K562 (cell line): ENCODE data around the gene PRKCE. TPM values are rescaled to one million over a fixed set of nuclear protein-coding genes. Genes with fewer than 3 reads are reported as not detected.

ENCODE experiments used
- ATAC-seq: fragments of 200-7000 bp; cut with Tn5 transposase; 3 replicates; pipeline ENCODE4 v1.9.1; 2020; ENCODE audit warnings: moderate library complexity
- BruUV-seq: library from RNA; stranded (reverse); fragments of 400-500 nt; replicated peaks from 2 replicates; lab custom pipeline; 2021; lab: Mats Ljungman, UMichigan
- CTCF ChIA-PET: fragments of 300-600 bp; formaldehyde crosslinking; extraction: SDS; loops from one replicate; lab custom pipeline; 2021; ENCODE audit warnings: low intra/inter-chr PET ratio; lab: Yijun Ruan, JAX
- POLR2A ChIA-PET: fragments of 300-600, 350-650 bp; sonication (Branson Sonifier 250); formaldehyde crosslinking; extraction: SDS; loops from one replicate; lab custom pipeline; 2021; ENCODE audit warnings: antibody characterized with exemption, inconsistent platforms; lab: Yijun Ruan, JAX
- DNase-seq, 4 experiments: peaks; one replicate each; pipeline versions ENCODE4 v3.0.0 to v3.0.0-alpha.2; 2011 to 2018; ENCODE audit warnings: low spot score in 3 of 4, mixed read lengths in 3 of 4; ENCODE audit errors: extremely low read depth in 1 of 4
- FAIRE-seq: peaks from 2 replicates; lab custom pipeline; 2011; peaks lifted over from hg19 to GRCh38; lab: Jason Lieb, UNC
- H2AFZ ChIP-seq: 2 replicates; pipeline ENCODE4 v1.6.0; 2011; ENCODE audit warnings: low read depth, low read length, control low read depth, inconsistent platforms
- H3K27ac ChIP-seq: fragments of 200-600 bp; 3 replicates; pipeline ENCODE4 v1.8.0; 2011; ENCODE audit warnings: low read depth, mild to moderate bottlenecking, control low read depth, inconsistent platforms, low read length, moderate library complexity, mixed read lengths; ENCODE audit errors: extremely low read depth
- H3K27me3 ChIP-seq, 2 experiments: fragments of 300-600 bp in 1 of 2; 2 replicates in 1 of 2; 3 replicates in 1 of 2; pipeline versions ENCODE4 v1.6.0 to v1.8.0; 2011; ENCODE audit warnings: inconsistent platforms in 2 of 2, low read length in 2 of 2, mild to moderate bottlenecking in 1 of 2, mixed read lengths in 1 of 2, moderate library complexity in 1 of 2; ENCODE audit not compliant: control insufficient read depth in 2 of 2, insufficient read depth in 2 of 2
- H3K36me3 ChIP-seq: fragments of 300-600 bp; 3 replicates; pipeline ENCODE4 v1.8.0; 2011; ENCODE audit warnings: mild to moderate bottlenecking, low read length, inconsistent platforms; ENCODE audit not compliant: control insufficient read depth, insufficient read depth
- H3K4me1 ChIP-seq, 2 experiments: fragments of 200-600 bp in 1 of 2; replicated peaks in 1 of 2; 2 replicates in 1 of 2; 3 replicates in 1 of 2; pipeline versions ENCODE4 v1.5.1 to v1.8.0; 2011; ENCODE audit warnings: inconsistent platforms in 2 of 2, low read length in 2 of 2, mild to moderate bottlenecking in 1 of 2, mixed read lengths in 1 of 2, moderate library complexity in 1 of 2; ENCODE audit not compliant: control insufficient read depth in 2 of 2, insufficient read depth in 2 of 2
- H3K4me2 ChIP-seq: 2 replicates; pipeline ENCODE4 v1.6.1; 2011; ENCODE audit warnings: low read length, control low read depth, inconsistent platforms, mixed read lengths; ENCODE audit not compliant: insufficient read depth
- H3K4me3 ChIP-seq: fragments of 200-600 bp; sonication (generic), shearing (Covaris generic); 2 replicates; pipeline ENCODE4 v1.5.1; 2016; ENCODE audit warnings: control low read depth, inconsistent platforms
- H3K79me2 ChIP-seq: fragments of 200-600 bp; 3 replicates; pipeline ENCODE4 v1.8.0; 2011; ENCODE audit warnings: low read length, inconsistent platforms; ENCODE audit not compliant: control insufficient read depth, insufficient read depth
- H3K9ac ChIP-seq, 2 experiments: 2 replicates each; pipeline versions ENCODE4 v1.6.0 to v1.6.1; 2011; ENCODE audit warnings: low read depth in 2 of 2, low read length in 2 of 2, control low read depth in 1 of 2, inconsistent platforms in 1 of 2, mild to moderate bottlenecking in 1 of 2, mixed read lengths in 1 of 2; ENCODE audit not compliant: insufficient read depth in 1 of 2
- H3K9me1 ChIP-seq: one replicate; pipeline ENCODE4 v1.6.0; 2011; ENCODE audit warnings: inconsistent platforms, mild to moderate bottlenecking, low read length, moderate library complexity; ENCODE audit not compliant: control insufficient read depth, insufficient read depth
- H3K9me3 ChIP-seq: replicated peaks from 2 replicates; pipeline ENCODE4 v1.5.1; 2011; ENCODE audit warnings: low read depth, low read length, inconsistent platforms; ENCODE audit not compliant: control insufficient read depth, insufficient read depth
- H4K20me1 ChIP-seq: replicated peaks from 2 replicates; pipeline ENCODE4 v1.6.1; 2011; ENCODE audit warnings: low read length, inconsistent platforms, mixed read lengths; ENCODE audit not compliant: control insufficient read depth, insufficient read depth
- BDP1 ChIP-seq: IDR thresholded peaks from 3 replicates; pipeline ENCODE4 v1.6.1; 2011; ENCODE audit not compliant: insufficient read length, insufficient read depth
- NFIC ChIP-seq: fragments of 450-650 bp; IDR thresholded peaks from 2 replicates; pipeline ENCODE4 v1.6.1; 2017; ENCODE audit warnings: mild to moderate bottlenecking, inconsistent platforms
- NFIX ChIP-seq: fragments of 250-450 bp; sonication (Bioruptor Pico); IDR thresholded peaks from 2 replicates; pipeline ENCODE4 v1.4.0; 2020; ENCODE audit warnings: low read depth, mild to moderate bottlenecking, moderate library complexity
- NR2C2 ChIP-seq, 2 experiments: fragments of 200-800 bp in 1 of 2; sonication (Bioruptor generic) in 1 of 2; sonication (generic) in 1 of 2; formaldehyde crosslinking in 1 of 2; IDR thresholded peaks; 2 replicates each; pipeline versions ENCODE4 v1.6.1 to v1.8.0; 2016 to 2022; ENCODE audit warnings: mild to moderate bottlenecking in 1 of 2, missing compliant biosample characterization in 1 of 2, missing genetic modification characterization in 1 of 2, missing genetic modification reagents in 1 of 2
- NR2F6 ChIP-seq: fragments of 450-650 bp; formaldehyde crosslinking; IDR thresholded peaks from 2 replicates; pipeline ENCODE4 v1.4.0; 2020; ENCODE audit warnings: mild to moderate bottlenecking
- SREBF1 ChIP-seq: fragments of 150-350 bp; IDR thresholded peaks from 2 replicates; pipeline ENCODE4 v1.6.1; 2014; ENCODE audit warnings: antibody characterized with exemption, low read depth, low read length, borderline replicate concordance
- ZFP36 ChIP-seq: fragments of 150-350 bp; IDR thresholded peaks from 2 replicates; pipeline ENCODE4 v1.6.1; 2018; ENCODE audit warnings: low read length, low read depth; ENCODE audit not compliant: partially characterized antibody
- ZNF518B ChIP-seq: fragments of 250-450 bp; sonication (Bioruptor Pico); IDR thresholded peaks from 2 replicates; pipeline ENCODE4 v1.5.0; 2021; ENCODE audit warnings: mild to moderate bottlenecking, moderate library complexity
- ZNF766 ChIP-seq: fragments of 200-800 bp; sonication (Bioruptor generic); conservative IDR thresholded peaks from 2 replicates; pipeline ENCODE4 v1.6.1; 2016; ENCODE audit warnings: missing genetic modification characterization, missing compliant biosample characterization
- WGBS: fragments of 100-300 bp; shearing (Covaris generic); methylation state at CpG from one replicate; pipeline ENCODE4 v1.1.6; 2016; ENCODE audit warnings: low coverage, mixed read lengths; ENCODE audit not compliant: insufficient coverage; ENCODE audit errors: missing lambda C conversion rate; 5-methylcytosine and 5-hydroxymethylcytosine counted together
- in situ Hi-C: fragments of 300-500 bp; cut with MboI; formaldehyde crosslinking; loops from 4 replicates; pipeline ENCODE4 v1.15.0; 2018; ENCODE audit warnings: inconsistent platforms, mixed read lengths
- intact Hi-C: fragments of 100-400 bp; cut with micrococcal nuclease; formaldehyde crosslinking; loops from 2 replicates; pipeline ENCODE4 v1.14.2; 2022
- polyA plus RNA-seq, 8 experiments: library from polyadenylated mRNA; depleted of rRNA in 4 of 8; stranded (reverse) in 5 of 8; unstranded in 3 of 8; fragments of >200 nt; fragmentation: Nextera tagmentation in 2 of 8; fragmentation: Illumina TruSeq in 1 of 8; extraction: Ambion mirVana in 2 of 8; extraction: Trizol in 1 of 8; gene quantifications; 2 replicates each; pipeline versions ENCODE4 v1.2.1 to v1.2.3, GENCODE V29; 2011 to 2014; ENCODE audit warnings: inconsistent platforms in 1 of 8, missing spikeins in 1 of 8
- total RNA-seq, 7 experiments: library from RNA; depleted of rRNA in 6 of 7; stranded (reverse); fragments of >200 nt in 6 of 7; fragmentation: Illumina TruSeq in 2 of 7; extraction: Trizol in 2 of 7; gene quantifications; 2 replicates each; pipeline versions ENCODE4 v1.2.1 to v1.2.3, GENCODE V29; 2011 to 2021; ENCODE audit warnings: low replicate concordance in 1 of 7

Gene PRKCE
- total and polyA plus RNA-seq, 9 of the 15 experiments (the other 6 are each of a cell fraction or from before 2014, with no cell fraction given) = 0.06 to 1.0 (median 0.22) TPM; not detected in 1

- Histone ChIP-seq H2AFZ (no peak overlapping the region), H3K4me3 (no peak overlapping the region), H3K9ac (no peak overlapping the region), H3K4me1 (no peaks in the 10 kb centered on the region), H3K36me3 (no peaks in the 10 kb centered on the region), H3K4me2 (no peak overlapping the region), H3K9me1 (no peaks in the 10 kb centered on the region), H4K20me1 (no peaks in the 10 kb centered on the region; the same call in 1 of the 2 replicates), H3K27ac (no peak overlapping the region), H3K27me3 (peaks cover 18 to 46% of the 10 kb centered on the region in 2 experiments), H3K9me3 (no peaks in the 10 kb centered on the region), H3K79me2 (no peaks in the 10 kb centered on the region)
- BruUV-seq = no TSS peak
- DNase-seq (peak in 1 of 4 experiments; percentile 21), FAIRE-seq (no peak), ATAC-seq (no peak)
- intact Hi-C loops = no loop called here
- POLR2A ChIA-PET = interaction anchor here (0.6 to 0.8 kb wide), 2 partner anchors 17 to 95 kb away, joined by 3 to 4 read pairs; no protein-coding TSS in a partner anchor
- CTCF ChIA-PET = no interaction called here
- WGBS = 3% methylated on average over 3 of the region's 3 CpGs
- in situ Hi-C loops = no loop called here
- TF ChIP-seq NFIC (peak; percentile 95), SREBF1 (no peak), NFIX (CRISPR knock-in tag) (peak; percentile 75)
Measured at GRCh38 chr2:45898819-45899218, 247.3 kb downstream of the PRKCE start.

GRCh38 chr2:45899926-45900325, 248.5 kb downstream of the PRKCE start:
- Histone ChIP-seq H3K79me2 (no peaks in the 10 kb centered on the region), H3K4me1 (no peaks in the 10 kb centered on the region), H3K9me1 (no peaks in the 10 kb centered on the region), H3K36me3 (no peaks in the 10 kb centered on the region), H2AFZ (no peak overlapping the region), H3K27ac (no peak overlapping the region), H4K20me1 (no peaks in the 10 kb centered on the region; the same call in 1 of the 2 replicates), H3K4me3 (no peak overlapping the region), H3K9me3 (no peaks in the 10 kb centered on the region), H3K9ac (no peak overlapping the region), H3K4me2 (no peak overlapping the region), H3K27me3 (peaks cover 18 to 44% of the 10 kb centered on the region in 2 experiments)
- in situ Hi-C loops = no loop called here
- DNase-seq = no peak
- no peak for FAIRE-seq
- CTCF ChIA-PET = no interaction called here
- ATAC-seq = no peak
- POLR2A ChIA-PET = no interaction called here
- intact Hi-C loops = no loop called here
- 0% methylated on average over 5 of the region's 5 CpGs for WGBS
- no TSS peak for BruUV-seq
- TF ChIP-seq ZFP36 (no peak), NR2C2 (CRISPR knock-in tag; IDR thresholded peaks at IDR 0.05) (no peak), NR2C2 (tag; IDR thresholded peaks at IDR 0.05) (no peak), BDP1 (no peak), ZNF518B (CRISPR knock-in tag) (no peak), ZNF766 (CRISPR knock-in tag) (no peak), NR2F6 (CRISPR knock-in tag) (no peak)
